ENCODE data around the gene TXNRD2. TPM values are rescaled to one million over a fixed set of nuclear protein-coding genes. Genes with fewer than 3 reads are reported as not detected.

TXNRD2 gene
- total RNA-seq, 1 experiment from 2014 or later: 29.5 TPM

DNA sequence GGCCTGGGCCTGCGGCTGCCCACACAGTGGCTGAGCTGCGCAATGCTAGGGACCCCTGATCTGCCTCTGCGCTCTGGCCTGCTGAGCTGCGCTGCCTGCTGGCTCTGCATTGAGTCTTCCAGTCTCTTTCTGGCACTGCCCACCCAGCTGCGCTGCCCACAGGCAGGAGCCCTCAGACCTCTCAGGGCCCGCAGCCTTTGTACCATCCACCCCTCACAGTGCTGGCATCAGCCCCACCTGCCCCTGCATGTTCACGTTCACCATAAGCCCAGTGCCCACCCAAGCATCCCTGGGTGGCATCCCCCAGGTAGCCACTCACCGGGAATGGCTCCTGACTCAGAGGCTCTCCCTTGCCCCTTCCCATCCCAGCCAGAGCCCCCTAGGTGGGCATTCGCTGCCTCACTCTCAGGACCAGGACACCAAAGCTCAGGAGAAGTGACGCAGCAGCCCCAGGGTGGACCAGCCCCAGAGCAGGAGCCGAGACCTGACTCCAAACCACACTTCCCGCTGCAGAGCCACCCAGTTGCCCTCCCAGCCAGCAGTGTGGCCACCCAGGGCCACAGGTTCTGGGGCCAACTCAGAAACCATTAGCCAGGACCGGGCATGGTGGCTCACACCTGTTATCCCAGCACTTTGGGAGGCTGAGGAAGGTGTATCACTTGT lies 21.8 kb downstream of the TXNRD2 start:
- Histone ChIP-seq H3K27ac (ENCODE audit: low read length) (no peak overlapping the region), H3K4me3 (ENCODE audit: low read depth in 2 of 2, low read length in 2 of 2) (no peak overlapping the region), H3K4me1 (ENCODE audit: control insufficient read depth, insufficient read depth, low read length) (no peaks in the 10 kb centered on the region), H3K27me3 (ENCODE audit: control insufficient read depth, insufficient read depth, low read length) (no peaks in the 10 kb centered on the region), H3K9me3 (ENCODE audit: control insufficient read depth, insufficient read depth, low read depth, low read length) (no peaks in the 10 kb centered on the region), H3K36me3 (ENCODE audit: control insufficient read depth, insufficient read depth, low read length) (no peaks in the 10 kb centered on the region)
- CTCF ChIA-PET: no interaction called here
- intact Hi-C loops (cut with micrococcal nuclease; ENCODE audit: unreplicated experiment) (no loop called here), in situ Hi-C loops (cut with HindIII; ENCODE audit: low pct_unique_long_range_greater_than_20kb, low sequenced_read_pairs) (no loop called here)
- TF ChIP-seq, protein P1, sequence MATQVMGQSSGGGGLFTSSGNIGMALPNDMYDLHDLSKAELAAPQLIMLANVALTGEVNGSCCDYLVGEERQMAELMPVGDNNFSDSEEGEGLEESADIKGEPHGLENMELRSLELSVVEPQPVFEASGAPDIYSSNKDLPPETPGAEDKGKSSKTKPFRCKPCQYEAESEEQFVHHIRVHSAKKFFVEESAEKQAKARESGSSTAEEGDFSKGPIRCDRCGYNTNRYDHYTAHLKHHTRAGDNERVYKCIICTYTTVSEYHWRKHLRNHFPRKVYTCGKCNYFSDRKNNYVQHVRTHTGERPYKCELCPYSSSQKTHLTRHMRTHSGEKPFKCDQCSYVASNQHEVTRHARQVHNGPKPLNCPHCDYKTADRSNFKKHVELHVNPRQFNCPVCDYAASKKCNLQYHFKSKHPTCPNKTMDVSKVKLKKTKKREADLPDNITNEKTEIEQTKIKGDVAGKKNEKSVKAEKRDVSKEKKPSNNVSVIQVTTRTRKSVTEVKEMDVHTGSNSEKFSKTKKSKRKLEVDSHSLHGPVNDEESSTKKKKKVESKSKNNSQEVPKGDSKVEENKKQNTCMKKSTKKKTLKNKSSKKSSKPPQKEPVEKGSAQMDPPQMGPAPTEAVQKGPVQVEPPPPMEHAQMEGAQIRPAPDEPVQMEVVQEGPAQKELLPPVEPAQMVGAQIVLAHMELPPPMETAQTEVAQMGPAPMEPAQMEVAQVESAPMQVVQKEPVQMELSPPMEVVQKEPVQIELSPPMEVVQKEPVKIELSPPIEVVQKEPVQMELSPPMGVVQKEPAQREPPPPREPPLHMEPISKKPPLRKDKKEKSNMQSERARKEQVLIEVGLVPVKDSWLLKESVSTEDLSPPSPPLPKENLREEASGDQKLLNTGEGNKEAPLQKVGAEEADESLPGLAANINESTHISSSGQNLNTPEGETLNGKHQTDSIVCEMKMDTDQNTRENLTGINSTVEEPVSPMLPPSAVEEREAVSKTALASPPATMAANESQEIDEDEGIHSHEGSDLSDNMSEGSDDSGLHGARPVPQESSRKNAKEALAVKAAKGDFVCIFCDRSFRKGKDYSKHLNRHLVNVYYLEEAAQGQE (IDR thresholded peaks at IDR 0.05; ENCODE audit: insufficient read depth in 1 of 2, low read depth in 2 of 2, low read length in 1 of 2): no peak
- no peak for TF ChIP-seq POLR2AphosphoS5 (IDR thresholded peaks at IDR 0.05; ENCODE audit: low read depth, low read length)
- no peak for TF ChIP-seq SIN3A (IDR thresholded peaks at IDR 0.05; ENCODE audit: borderline replicate concordance, insufficient read depth, low read depth, low read length)
- TF ChIP-seq TCF7L2 (IDR thresholded peaks at IDR 0.05; ENCODE audit: low read depth, low read length): no peak
- TF ChIP-seq, protein P2, sequence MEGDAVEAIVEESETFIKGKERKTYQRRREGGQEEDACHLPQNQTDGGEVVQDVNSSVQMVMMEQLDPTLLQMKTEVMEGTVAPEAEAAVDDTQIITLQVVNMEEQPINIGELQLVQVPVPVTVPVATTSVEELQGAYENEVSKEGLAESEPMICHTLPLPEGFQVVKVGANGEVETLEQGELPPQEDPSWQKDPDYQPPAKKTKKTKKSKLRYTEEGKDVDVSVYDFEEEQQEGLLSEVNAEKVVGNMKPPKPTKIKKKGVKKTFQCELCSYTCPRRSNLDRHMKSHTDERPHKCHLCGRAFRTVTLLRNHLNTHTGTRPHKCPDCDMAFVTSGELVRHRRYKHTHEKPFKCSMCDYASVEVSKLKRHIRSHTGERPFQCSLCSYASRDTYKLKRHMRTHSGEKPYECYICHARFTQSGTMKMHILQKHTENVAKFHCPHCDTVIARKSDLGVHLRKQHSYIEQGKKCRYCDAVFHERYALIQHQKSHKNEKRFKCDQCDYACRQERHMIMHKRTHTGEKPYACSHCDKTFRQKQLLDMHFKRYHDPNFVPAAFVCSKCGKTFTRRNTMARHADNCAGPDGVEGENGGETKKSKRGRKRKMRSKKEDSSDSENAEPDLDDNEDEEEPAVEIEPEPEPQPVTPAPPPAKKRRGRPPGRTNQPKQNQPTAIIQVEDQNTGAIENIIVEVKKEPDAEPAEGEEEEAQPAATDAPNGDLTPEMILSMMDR (IDR thresholded peaks at IDR 0.05): no peak
- POLR2A ChIA-PET: no interaction called here
- no peak for ATAC-seq
- no TSS peak for BruUV-seq (replicated peaks)
- DNase-seq (ENCODE audit: low read depth, low spot score): no peak

DNA sequence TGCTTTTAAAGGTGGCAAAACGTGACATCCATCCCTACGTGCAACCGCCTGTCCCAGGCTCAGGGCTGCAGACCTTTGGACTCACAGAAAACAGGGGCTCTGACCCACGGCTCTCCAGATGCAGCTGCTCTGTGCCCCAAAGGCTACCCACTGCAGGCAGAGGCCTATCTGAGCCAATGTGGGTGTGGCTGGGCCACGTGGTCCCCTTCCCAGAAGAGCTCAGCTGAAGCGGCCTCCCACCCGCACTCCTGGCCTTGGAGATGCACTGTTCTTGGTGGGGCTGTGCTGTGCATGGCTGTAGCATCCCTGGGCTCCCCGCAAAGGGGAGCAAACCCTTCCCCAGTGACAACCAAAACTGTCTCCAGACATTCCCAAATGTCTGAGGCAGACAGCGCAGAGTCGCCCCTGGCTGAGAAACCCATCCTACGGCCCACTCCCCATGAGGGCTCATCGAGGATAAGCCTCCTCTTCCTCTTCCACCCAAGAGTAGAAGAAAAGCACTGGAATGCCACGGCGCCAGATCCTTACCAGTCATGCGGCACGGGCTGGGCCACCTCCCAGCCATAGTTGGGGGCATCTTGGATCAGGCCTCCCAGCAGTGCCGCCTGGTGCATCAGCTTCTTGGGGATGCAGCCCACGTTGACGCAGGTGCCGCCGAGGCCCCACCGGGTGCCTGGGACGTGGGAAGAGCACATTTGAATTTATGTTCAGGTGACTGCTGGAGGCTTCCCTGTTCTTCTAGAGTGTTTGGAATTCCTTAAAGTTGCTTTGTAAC lies 23.1 kb downstream of the TXNRD2 start:
- in situ Hi-C loops (cut with HindIII; ENCODE audit: low pct_unique_long_range_greater_than_20kb, low sequenced_read_pairs): no loop called here
- TF ChIP-seq POLR2AphosphoS5 (IDR thresholded peaks at IDR 0.05; ENCODE audit: low read depth, low read length): no peak
- TF ChIP-seq, protein P2 (IDR thresholded peaks at IDR 0.05): no peak
- Histone ChIP-seq H3K4me1 (ENCODE audit: control insufficient read depth, insufficient read depth, low read length) (no peaks in the 10 kb centered on the region), H3K27me3 (ENCODE audit: control insufficient read depth, insufficient read depth, low read length) (no peaks in the 10 kb centered on the region), H3K27ac (ENCODE audit: low read length) (no peak overlapping the region), H3K36me3 (ENCODE audit: control insufficient read depth, insufficient read depth, low read length) (no peaks in the 10 kb centered on the region), H3K4me3 (ENCODE audit: low read depth in 2 of 2, low read length in 2 of 2) (no peak overlapping the region), H3K9me3 (ENCODE audit: control insufficient read depth, insufficient read depth, low read depth, low read length) (no peaks in the 10 kb centered on the region)
- POLR2A ChIA-PET: no interaction called here
- CTCF ChIA-PET: no interaction called here
- DNase-seq (ENCODE audit: low read depth, low spot score) (no peak), ATAC-seq (no peak)
- intact Hi-C loops (cut with micrococcal nuclease; ENCODE audit: unreplicated experiment): no loop called here
- no TSS peak for BruUV-seq (replicated peaks)

Measured in Panc1 (cell line).